Heart left ventricle (tissue), 13 donors: ENCODE measurements around the gene IGFBP3.

Experiments used
- POLR2A ChIP-seq, 2 donors: fragments of 450-650 bp; IDR thresholded peaks; one replicate each; pipeline ENCODE4 v1.6.1; 2017; ENCODE audit warnings: antibody characterized with exemption in 2 of 2, mild to moderate bottlenecking in 2 of 2, moderate library complexity in 2 of 2
- TF ChIP-seq, protein P1 (sequence below), 12 donors: fragments of 200-600 bp; sonication (generic) in 4 of 12; IDR thresholded peaks; one replicate each; pipeline versions ENCODE4 v1.5.0 to v1.8.0; 2018 to 2022; ENCODE audit warnings: antibody characterized with exemption in 12 of 12, mild to moderate bottlenecking in 5 of 12
- donor health status: ischemic (EF 13 %, LVEDD 7.1; RV severe dilation, severe dysfunction).
- donor health status: DM: no; HTN: yes; CAD: no.
- donor health status: DM: no; HTN: no; CAD: no.
- donor health status: ischemic (EF 25% LVEDD 6.9; RV normal size, moderate dysfunction).
- donor health status: ischemic (EF 25% LVEDD 5.7; RV mildly dilated, moderate dysfunction).
- donor health status: ischemic (EF 35%, LVEDD 5.7; RV mildly dilated, moderate dysfunction).
- donor health status: nonischemic (EF 11% LVEDD 7.7; RV severe dilation, severe dysfunction).
- donor health status: DM: yes; HTN: yes; CAD: no.
- donor health status: PGD.
- donor health status: ischemic (EF 29% LVEDD 5.4; RV normal size, mild dysfunction).
- donor health status: nonischemic (EF 23%, LVEDD 6.1; RV moderate dilation, normal function).

GRCh38 chr7:45937862-45938261, 16.8 kb upstream of the IGFBP3 start:
- no peak for TF ChIP-seq POLR2A (IDR thresholded peaks at IDR 0.05)
- TF ChIP-seq, protein P1, sequence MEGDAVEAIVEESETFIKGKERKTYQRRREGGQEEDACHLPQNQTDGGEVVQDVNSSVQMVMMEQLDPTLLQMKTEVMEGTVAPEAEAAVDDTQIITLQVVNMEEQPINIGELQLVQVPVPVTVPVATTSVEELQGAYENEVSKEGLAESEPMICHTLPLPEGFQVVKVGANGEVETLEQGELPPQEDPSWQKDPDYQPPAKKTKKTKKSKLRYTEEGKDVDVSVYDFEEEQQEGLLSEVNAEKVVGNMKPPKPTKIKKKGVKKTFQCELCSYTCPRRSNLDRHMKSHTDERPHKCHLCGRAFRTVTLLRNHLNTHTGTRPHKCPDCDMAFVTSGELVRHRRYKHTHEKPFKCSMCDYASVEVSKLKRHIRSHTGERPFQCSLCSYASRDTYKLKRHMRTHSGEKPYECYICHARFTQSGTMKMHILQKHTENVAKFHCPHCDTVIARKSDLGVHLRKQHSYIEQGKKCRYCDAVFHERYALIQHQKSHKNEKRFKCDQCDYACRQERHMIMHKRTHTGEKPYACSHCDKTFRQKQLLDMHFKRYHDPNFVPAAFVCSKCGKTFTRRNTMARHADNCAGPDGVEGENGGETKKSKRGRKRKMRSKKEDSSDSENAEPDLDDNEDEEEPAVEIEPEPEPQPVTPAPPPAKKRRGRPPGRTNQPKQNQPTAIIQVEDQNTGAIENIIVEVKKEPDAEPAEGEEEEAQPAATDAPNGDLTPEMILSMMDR (IDR thresholded peaks at IDR 0.05), result no peak
